Mesenchymal stem cell (in vitro differentiated cells and primary cell): Measurements from ENCODE around the gene MINK1.

ENCODE experiments used
- DNase-seq: peaks from one replicate; pipeline ENCODE4 v3.0.0-alpha.2; 2013
- H2AFZ ChIP-seq: one replicate; pipeline ENCODE4 v1.6.1; 2013; ENCODE audit warnings: low read depth, mild to moderate bottlenecking, control low read depth, inconsistent platforms, low read length, moderate library complexity
- H2AK5ac ChIP-seq: 2 replicates; pipeline ENCODE4 v1.6.1; 2013; ENCODE audit warnings: low read length, moderate library complexity, mild to moderate bottlenecking, inconsistent platforms; ENCODE audit not compliant: severe bottlenecking
- H2BK120ac ChIP-seq: one replicate; pipeline ENCODE4 v1.6.1; 2013; ENCODE audit warnings: low read depth, mild to moderate bottlenecking, inconsistent platforms, low read length, moderate library complexity
- H2BK12ac ChIP-seq, 2 experiments: one replicate each; pipeline ENCODE4 v1.6.1; 2013; ENCODE audit warnings: inconsistent platforms in 2 of 2, low read length in 2 of 2, mild to moderate bottlenecking in 2 of 2, moderate library complexity in 2 of 2, control low read depth in 1 of 2
- H2BK15ac ChIP-seq: one replicate; pipeline ENCODE4 v1.6.1; 2013; ENCODE audit warnings: mild to moderate bottlenecking, low read depth, inconsistent platforms; ENCODE audit not compliant: poor library complexity, severe bottlenecking
- H2BK5ac ChIP-seq: 2 replicates; pipeline ENCODE4 v1.6.1; 2013; ENCODE audit warnings: low read depth, mild to moderate bottlenecking, low read length, control low read depth, inconsistent platforms; ENCODE audit not compliant: poor library complexity, severe bottlenecking
- H3K14ac ChIP-seq, 2 experiments: one replicate each; pipeline ENCODE4 v1.6.1; 2013; ENCODE audit warnings: inconsistent platforms in 2 of 2, low read length in 2 of 2, control low read depth in 1 of 2, mild to moderate bottlenecking in 1 of 2, moderate library complexity in 1 of 2
- H3K18ac ChIP-seq, 2 experiments: one replicate each; pipeline ENCODE4 v1.6.1; 2013; ENCODE audit warnings: inconsistent platforms in 2 of 2, low read length in 2 of 2, control low read depth in 1 of 2, low read depth in 1 of 2, mild to moderate bottlenecking in 1 of 2
- H3K23ac ChIP-seq, 2 experiments: one replicate each; pipeline ENCODE4 v1.6.1; 2013; ENCODE audit warnings: inconsistent platforms in 2 of 2, low read length in 2 of 2, mild to moderate bottlenecking in 2 of 2, moderate library complexity in 2 of 2, control low read depth in 1 of 2
- H3K27ac ChIP-seq: 2 replicates; pipeline ENCODE4 v1.5.1; 2013; ENCODE audit warnings: mild to moderate bottlenecking, moderate library complexity, low read length, control low read depth, inconsistent platforms; ENCODE audit not compliant: poor library complexity, severe bottlenecking
- H3K27me3 ChIP-seq, 2 experiments: 2 replicates each; pipeline versions ENCODE4 v1.6.1 to v1.7.0; 2013; ENCODE audit warnings: low read length in 2 of 2, mild to moderate bottlenecking in 2 of 2, moderate library complexity in 2 of 2, control low read depth in 1 of 2, inconsistent platforms in 1 of 2; ENCODE audit not compliant: control insufficient read depth in 1 of 2, insufficient read depth in 1 of 2
- H3K36me3 ChIP-seq, 2 experiments: 2 replicates each; pipeline versions ENCODE4 v1.6.1 to v1.7.0; 2013; ENCODE audit warnings: low read length in 2 of 2, control low read depth in 1 of 2, inconsistent platforms in 1 of 2, low read depth in 1 of 2, mild to moderate bottlenecking in 1 of 2; ENCODE audit not compliant: insufficient read depth in 2 of 2, control insufficient read depth in 1 of 2
- H3K4ac ChIP-seq, 2 experiments: one replicate each; pipeline ENCODE4 v1.6.1; 2013; ENCODE audit warnings: inconsistent platforms in 2 of 2, low read length in 2 of 2, mild to moderate bottlenecking in 2 of 2, moderate library complexity in 2 of 2, control low read depth in 1 of 2, low read depth in 1 of 2
- H3K4me1 ChIP-seq: 2 replicates; pipeline ENCODE4 v1.6.1; 2013; ENCODE audit warnings: low read depth, low read length, control low read depth; ENCODE audit not compliant: control insufficient read depth, insufficient read depth
- H3K4me2 ChIP-seq: 2 replicates; pipeline ENCODE4 v1.6.1; 2013; ENCODE audit warnings: low read length, mild to moderate bottlenecking, inconsistent platforms; ENCODE audit not compliant: poor library complexity, severe bottlenecking
- H3K4me3 ChIP-seq, 2 experiments: 2 replicates each; pipeline versions ENCODE4 v1.5.1 to v1.7.0; 2013; ENCODE audit warnings: low read length in 2 of 2, mild to moderate bottlenecking in 2 of 2, control low read depth in 1 of 2, low read depth in 1 of 2; ENCODE audit not compliant: insufficient read depth in 1 of 2
- H3K79me1 ChIP-seq: replicated peaks from 2 replicates; pipeline ENCODE4 v1.6.1; 2013; ENCODE audit warnings: mild to moderate bottlenecking, control low read depth, low read length, inconsistent platforms; ENCODE audit not compliant: poor library complexity, severe bottlenecking
- H3K9ac ChIP-seq: 2 replicates; pipeline ENCODE4 v1.7.0; 2013; ENCODE audit warnings: mild to moderate bottlenecking, low read length, moderate library complexity
- H3K9me3 ChIP-seq: 2 replicates; pipeline ENCODE4 v1.7.0; 2013; ENCODE audit warnings: mild to moderate bottlenecking, low read length; ENCODE audit not compliant: control insufficient read depth
- H4K8ac ChIP-seq: one replicate; pipeline ENCODE4 v1.6.1; 2013; ENCODE audit warnings: inconsistent platforms, mild to moderate bottlenecking, low read length, moderate library complexity
- H4K91ac ChIP-seq: one replicate; pipeline ENCODE4 v1.6.1; 2013; ENCODE audit warnings: mild to moderate bottlenecking, low read length, inconsistent platforms
- WGBS: methylation state at CpG from one replicate; pipeline ENCODE4 v1.1.7; 2013; ENCODE audit warnings: mixed read lengths; 5-methylcytosine and 5-hydroxymethylcytosine counted together

Gene MINK1

DNA sequence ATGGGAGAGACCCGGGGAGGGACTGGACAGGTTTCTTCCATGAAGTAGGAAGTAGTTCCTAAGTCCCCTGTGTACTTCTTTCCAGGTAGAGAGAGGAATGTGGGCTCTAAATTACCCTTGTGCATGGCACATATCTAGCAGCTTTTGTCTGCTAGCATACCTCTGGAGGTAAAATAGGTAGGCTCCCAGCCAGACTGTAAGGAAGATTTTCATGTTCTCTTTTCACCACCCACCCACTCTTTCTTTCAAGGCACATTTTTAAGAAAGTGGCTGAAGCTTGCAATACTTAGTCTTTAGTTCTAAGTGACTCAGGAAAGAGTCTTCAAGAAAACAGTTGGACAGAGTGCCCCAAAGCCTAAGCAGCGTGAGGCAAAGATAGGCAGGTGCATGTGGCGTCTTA is 9.2 kb downstream of the MINK1 start:
- no peak overlapping the region for H3K9ac ChIP-seq

DNA sequence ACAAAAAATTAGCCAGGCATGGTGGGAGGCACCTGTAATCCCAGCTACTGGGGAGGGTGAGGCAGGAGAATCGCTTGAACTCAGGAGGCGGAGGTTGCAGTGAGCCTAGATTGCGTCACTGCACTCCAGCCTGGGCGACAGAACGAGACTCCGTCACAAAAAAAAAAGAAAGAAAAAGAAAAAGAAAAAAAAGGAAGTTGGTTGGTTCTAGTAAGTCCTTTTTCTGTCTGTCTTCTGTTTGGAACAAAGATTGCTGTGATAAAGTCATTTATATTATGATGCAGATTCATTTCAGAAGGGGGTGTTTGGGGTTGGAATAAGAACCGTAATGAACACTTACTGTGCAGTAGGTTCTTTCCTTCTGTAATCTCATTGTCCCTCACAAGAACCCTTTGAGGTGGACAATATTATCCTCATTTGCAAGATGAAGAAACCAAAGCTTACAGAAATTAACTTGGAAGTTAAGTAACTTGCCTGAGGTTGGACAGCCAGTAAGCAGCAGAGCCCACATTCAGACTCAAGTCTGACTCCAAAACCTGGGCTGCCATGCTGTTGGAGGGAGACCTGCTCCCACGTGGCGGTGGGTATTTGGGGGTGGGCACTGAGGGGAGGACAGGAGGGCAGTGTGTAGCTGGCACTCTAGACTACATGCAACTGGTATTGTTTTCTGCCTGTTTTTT is 10.3 kb downstream of the MINK1 start:
- no peak for DNase-seq
- no peak overlapping the region for H2AK5ac ChIP-seq
- peaks cover 0 to 9% of the 10 kb centered on the region in 2 experiments for H3K36me3 ChIP-seq
- H3K9ac ChIP-seq, result no peak overlapping the region
- no peak overlapping the region for H3K4me2 ChIP-seq
- H3K14ac ChIP-seq, result no peak overlapping the region
- no peaks in the 10 kb centered on the region for H3K27me3 ChIP-seq
- no peaks in the 10 kb centered on the region for H3K4me1 ChIP-seq
- H3K27ac ChIP-seq, result no peak overlapping the region
- WGBS, result 87% methylated on average over 8 of the region's 9 CpGs
- H3K4me3 ChIP-seq, result no peak overlapping the region
- no peak overlapping the region for H3K4ac ChIP-seq
- peaks cover 41% of the 10 kb centered on the region for H3K79me1 ChIP-seq
- H2BK15ac ChIP-seq, result no peak overlapping the region
- no peak overlapping the region for H2AFZ ChIP-seq
- H2BK120ac ChIP-seq, result no peak overlapping the region
- H2BK5ac ChIP-seq, result no peak overlapping the region
- H3K18ac ChIP-seq, result no peak overlapping the region
- no peak overlapping the region for H3K23ac ChIP-seq
- H4K8ac ChIP-seq, result no peak overlapping the region
- no peak overlapping the region for H2BK12ac ChIP-seq
- H4K91ac ChIP-seq, result no peak overlapping the region
- H3K9me3 ChIP-seq, result no peaks in the 10 kb centered on the region

More for the DNA sequence above, 9.2 kb downstream of the MINK1 start:
- no peak overlapping the region for H4K8ac ChIP-seq
- no peaks in the 10 kb centered on the region for H3K9me3 ChIP-seq
- no peak for DNase-seq
- H2AK5ac ChIP-seq, result no peak overlapping the region
- no peak overlapping the region for H3K27ac ChIP-seq
- no peak overlapping the region for H4K91ac ChIP-seq
- no peaks in the 10 kb centered on the region for H3K27me3 ChIP-seq
- H3K4me3 ChIP-seq, result no peak overlapping the region
- no peak overlapping the region for H3K23ac ChIP-seq
- H3K36me3 ChIP-seq, result peaks cover 0 to 13% of the 10 kb centered on the region in 2 experiments
- no peak overlapping the region for H3K18ac ChIP-seq
- no peak overlapping the region for H2BK120ac ChIP-seq
- H3K14ac ChIP-seq, result no peak overlapping the region
- H3K4me1 ChIP-seq, result no peaks in the 10 kb centered on the region
- peaks cover 38% of the 10 kb centered on the region for H3K79me1 ChIP-seq
- no peak overlapping the region for H2BK5ac ChIP-seq
- 99% methylated on average over 3 of the region's 3 CpGs for WGBS
- H2BK15ac ChIP-seq, result no peak overlapping the region
- no peak overlapping the region for H3K4me2 ChIP-seq
- H2BK12ac ChIP-seq, result no peak overlapping the region
- H2AFZ ChIP-seq, result no peak overlapping the region
- no peak overlapping the region for H3K4ac ChIP-seq

DNA sequence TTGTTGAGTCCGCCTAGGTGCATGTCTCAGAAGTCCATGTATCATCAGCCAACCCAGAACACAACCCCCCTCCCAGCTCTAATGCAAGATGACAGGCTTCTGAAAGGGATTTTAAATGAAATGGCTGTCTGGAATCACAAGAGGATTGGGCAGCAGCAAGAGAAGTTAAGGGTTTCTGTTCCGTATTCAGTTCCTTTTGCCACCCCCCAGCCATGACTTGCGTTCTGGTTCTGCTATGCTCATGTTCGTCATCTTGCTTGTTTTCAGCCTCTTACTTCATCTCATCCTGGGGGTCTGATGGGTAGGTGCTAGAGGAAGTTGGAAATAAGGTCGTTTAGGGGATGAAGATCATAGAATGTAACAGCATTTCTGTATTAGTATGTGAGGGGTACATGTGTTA is 12.0 kb downstream of the MINK1 start:
- 90% methylated on average over 4 of the region's 5 CpGs for WGBS
- H3K4me1 ChIP-seq, result peaks cover 4% of the 10 kb centered on the region
- no peak overlapping the region for H3K27ac ChIP-seq
- no peak overlapping the region for H2BK12ac ChIP-seq
- no peak overlapping the region for H3K4ac ChIP-seq
- no peaks in the 10 kb centered on the region for H3K9me3 ChIP-seq
- no peaks in the 10 kb centered on the region for H3K27me3 ChIP-seq
- H3K36me3 ChIP-seq, result peaks cover 0 to 9% of the 10 kb centered on the region in 2 experiments
- H3K14ac ChIP-seq, result no peak overlapping the region
- no peak overlapping the region for H2BK120ac ChIP-seq
- no peak overlapping the region for H2AK5ac ChIP-seq
- no peak for DNase-seq
- H2AFZ ChIP-seq, result no peak overlapping the region
- H3K23ac ChIP-seq, result no peak overlapping the region
- no peak overlapping the region for H3K4me3 ChIP-seq
- no peak overlapping the region for H4K8ac ChIP-seq
- H3K9ac ChIP-seq, result no peak overlapping the region
- H4K91ac ChIP-seq, result no peak overlapping the region
- H2BK15ac ChIP-seq, result no peak overlapping the region
- H3K18ac ChIP-seq, result no peak overlapping the region
- peaks cover 46% of the 10 kb centered on the region for H3K79me1 ChIP-seq
- H3K4me2 ChIP-seq, result no peak overlapping the region
- H2BK5ac ChIP-seq, result no peak overlapping the region

DNA sequence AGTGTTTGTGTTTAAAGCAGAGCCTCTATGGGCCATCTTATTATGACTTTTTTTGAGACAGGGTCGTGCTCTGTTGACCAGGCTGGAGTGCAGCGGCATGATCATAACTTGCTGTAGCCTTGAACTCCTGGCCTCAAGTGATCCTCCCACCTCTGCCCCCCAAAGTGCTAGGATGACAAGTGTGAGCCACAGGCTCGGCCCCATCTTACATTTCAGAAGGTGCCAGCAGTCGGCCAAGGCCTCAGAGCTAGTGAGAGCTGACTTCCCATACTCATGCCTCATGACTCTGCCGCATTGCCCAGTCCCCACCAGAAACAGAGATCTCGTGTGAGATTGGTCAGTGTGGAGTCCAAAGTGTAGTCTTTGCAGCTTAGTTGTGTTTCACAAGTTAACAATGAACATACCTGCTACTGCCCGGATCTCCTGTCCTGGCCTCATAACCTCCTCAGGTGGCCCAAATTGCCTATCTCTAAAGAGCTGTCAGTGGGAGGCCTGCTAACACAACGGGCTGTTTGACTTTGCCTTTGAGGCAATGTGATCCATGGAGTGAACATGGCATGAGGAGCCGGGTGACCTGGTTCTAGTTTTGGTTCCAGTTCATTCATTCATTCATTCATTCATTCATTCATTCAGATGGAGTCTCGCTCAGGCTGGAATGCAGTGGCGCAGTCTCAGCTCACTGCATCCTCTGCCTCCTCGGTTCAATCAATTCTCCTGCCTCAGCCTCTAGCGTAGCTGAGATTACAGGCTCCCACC is 13.7 kb downstream of the MINK1 start:
- H3K9me3 ChIP-seq, result no peaks in the 10 kb centered on the region
- H3K4me3 ChIP-seq, result no peak overlapping the region
- no peak overlapping the region for H3K27ac ChIP-seq
- H3K18ac ChIP-seq, result no peak overlapping the region
- no peak overlapping the region for H2BK15ac ChIP-seq
- no peak overlapping the region for H2BK5ac ChIP-seq
- 83% methylated on average over 12 of the region's 13 CpGs for WGBS
- peaks cover 13% of the 10 kb centered on the region for H3K4me1 ChIP-seq
- H4K91ac ChIP-seq, result no peak overlapping the region
- peaks cover 0 to 9% of the 10 kb centered on the region in 2 experiments for H3K36me3 ChIP-seq
- no peak overlapping the region for H2AK5ac ChIP-seq
- DNase-seq, result no peak
- H3K79me1 ChIP-seq, result peaks cover 46% of the 10 kb centered on the region
- H2BK12ac ChIP-seq, result no peak overlapping the region
- no peak overlapping the region for H3K4ac ChIP-seq
- no peak overlapping the region for H2AFZ ChIP-seq
- H2BK120ac ChIP-seq, result no peak overlapping the region
- no peak overlapping the region for H3K14ac ChIP-seq
- H3K4me2 ChIP-seq, result no peak overlapping the region
- no peak overlapping the region for H3K23ac ChIP-seq
- H4K8ac ChIP-seq, result no peak overlapping the region
- H3K9ac ChIP-seq, result no peak overlapping the region
- no peaks in the 10 kb centered on the region for H3K27me3 ChIP-seq
